ENCODE results near the gene PITRM1.

The PITRM1 gene

DNA sequence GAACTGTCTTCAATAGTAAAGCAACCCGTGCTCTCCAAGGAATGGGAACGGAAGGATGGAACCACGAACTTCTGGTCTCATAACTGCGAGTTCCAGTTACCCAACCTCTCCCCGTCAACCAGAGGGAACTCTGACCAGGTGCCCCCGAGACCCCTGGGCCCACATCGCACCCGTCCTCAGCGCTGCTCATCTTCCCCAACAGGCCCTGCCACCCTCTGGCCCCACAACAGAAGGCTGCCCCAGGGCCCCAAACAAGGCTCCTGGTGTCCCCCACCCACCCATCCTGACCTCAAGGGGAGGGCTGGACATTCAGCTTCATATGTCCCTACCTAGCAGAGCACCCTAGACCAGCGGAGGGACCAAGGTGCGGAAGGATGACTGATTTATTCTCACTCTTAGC, 22.7 kb downstream of the PITRM1 start:
- H3K4me1 ChIP-seq = no peaks in the 10 kb centered on the region
- no peak for TF ChIP-seq Cebpa-rat (IDR thresholded peaks at IDR 0.05)
- H3K4me2 ChIP-seq = no peak overlapping the region
- no peak overlapping the region for H3K9ac ChIP-seq
- no peaks in the 10 kb centered on the region for H3K27me3 ChIP-seq
- H3K4me3 ChIP-seq = no peak overlapping the region
- no peak overlapping the region for H3K27ac ChIP-seq
- H3K9me3 ChIP-seq (replicated peaks in 1 of 11) = no peaks in the 10 kb centered on the region
- peaks cover 0 to 30% (median 10%) of the 10 kb centered on the region in 11 experiments; a peak in 13 of 22 replicates for H4K20me1 ChIP-seq
- peaks cover 99 to 100% (median 100%) of the 10 kb centered on the region in 11 experiments for H3K36me3 ChIP-seq

DNA sequence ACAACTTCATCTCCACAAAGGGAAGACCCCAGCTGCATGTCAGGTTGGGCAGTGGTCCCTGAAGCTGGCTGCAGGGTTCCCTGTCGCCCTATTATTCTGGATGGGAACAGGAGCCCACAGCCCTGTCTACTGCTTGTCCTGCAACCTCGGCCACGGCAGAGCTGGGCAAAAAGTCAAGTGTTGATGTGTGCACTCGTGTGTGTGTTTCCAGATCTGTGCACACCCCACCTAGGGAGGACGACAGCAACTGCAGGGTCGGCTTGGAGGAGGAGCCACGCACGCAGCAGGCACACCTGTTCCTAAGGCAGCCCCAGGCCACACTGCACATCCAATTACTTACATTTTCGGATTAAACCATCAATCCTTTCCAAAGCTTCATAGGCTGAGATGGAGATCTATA, 23.6 kb downstream of the PITRM1 start:
- Histone ChIP-seq H4K20me1 (peaks cover 0 to 32% (median 15%) of the 10 kb centered on the region in 11 experiments; a peak in 13 of 22 replicates), H3K4me1 (no peaks in the 10 kb centered on the region), H3K27ac (no peak overlapping the region), H3K27me3 (no peaks in the 10 kb centered on the region), H3K36me3 (peaks cover 99 to 100% (median 100%) of the 10 kb centered on the region in 11 experiments), H3K9me3 (replicated peaks in 1 of 11) (no peaks in the 10 kb centered on the region), H3K4me2 (no peak overlapping the region), H3K9ac (no peak overlapping the region), H3K4me3 (no peak overlapping the region)
- no peak for TF ChIP-seq Cebpa-rat (IDR thresholded peaks at IDR 0.05)

DNA sequence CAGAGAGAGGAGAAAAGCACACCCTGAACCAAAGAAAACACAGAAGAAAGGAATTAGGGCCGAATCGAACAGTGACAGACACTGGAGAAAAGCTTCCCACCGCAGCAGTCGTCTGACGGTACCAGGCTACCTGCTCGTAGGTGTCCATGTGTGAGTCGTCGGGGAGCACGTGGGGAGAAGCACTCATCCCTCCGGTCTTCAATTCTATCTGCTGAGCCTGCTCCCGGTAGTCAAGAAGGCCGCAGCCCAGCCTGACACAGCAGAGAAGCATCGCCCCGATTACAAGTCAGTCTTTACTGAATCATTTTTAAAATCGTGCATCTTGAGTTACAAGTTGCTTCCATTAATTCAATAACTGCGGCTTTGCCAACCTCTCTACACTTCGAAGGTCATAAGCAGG, 24.5 kb downstream of the PITRM1 start:
- H3K27me3 ChIP-seq = no peaks in the 10 kb centered on the region
- TF ChIP-seq Cebpa-rat (IDR thresholded peaks at IDR 0.05) = no peak
- no peak overlapping the region for H3K27ac ChIP-seq
- H4K20me1 ChIP-seq = peaks cover 0 to 41% (median 16%) of the 10 kb centered on the region in 11 experiments; a peak in 13 of 22 replicates
- no peak overlapping the region for H3K4me3 ChIP-seq
- no peaks in the 10 kb centered on the region for H3K4me1 ChIP-seq
- H3K9ac ChIP-seq = no peak overlapping the region
- H3K9me3 ChIP-seq (replicated peaks in 1 of 11) = no peaks in the 10 kb centered on the region
- peaks cover 100% of the 10 kb centered on the region in 11 experiments for H3K36me3 ChIP-seq
- no peak overlapping the region for H3K4me2 ChIP-seq

DNA sequence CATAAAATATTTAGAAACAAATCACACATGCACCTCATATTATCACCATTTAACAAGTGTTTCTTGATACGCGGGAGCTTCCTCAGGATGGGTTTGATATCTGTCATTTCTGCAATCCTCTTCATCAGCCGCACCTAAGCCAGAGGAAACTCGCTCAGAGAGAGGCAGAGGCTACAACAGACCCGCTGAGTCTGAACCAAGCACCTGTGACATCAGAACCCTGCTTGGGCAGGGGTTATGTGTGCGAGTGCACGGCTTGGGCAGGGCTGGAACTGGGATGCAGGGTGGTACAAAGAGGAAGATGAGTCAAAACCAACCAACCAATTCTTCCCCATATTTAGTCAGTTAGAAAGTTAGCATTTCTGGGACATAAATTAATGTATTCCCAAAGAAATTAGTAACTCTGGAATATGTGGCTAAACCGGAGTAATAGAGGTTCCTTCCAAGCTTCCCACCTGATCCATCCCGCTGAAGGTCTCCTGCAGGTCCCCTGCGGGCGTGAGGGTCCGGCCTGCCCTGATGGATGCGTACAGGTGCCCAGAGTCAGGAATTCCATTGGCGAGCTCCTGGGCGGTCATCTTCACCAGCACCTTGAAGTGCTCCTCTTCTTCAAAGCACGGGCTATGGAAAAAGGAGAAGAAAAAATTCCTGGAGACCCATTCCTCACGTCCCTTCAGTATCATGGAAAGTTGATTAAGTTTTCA, 25.3 kb downstream of the PITRM1 start:
- H3K9ac ChIP-seq = no peak overlapping the region
- no peak overlapping the region for H3K4me3 ChIP-seq
- peaks cover 100% of the 10 kb centered on the region in 11 experiments for H3K36me3 ChIP-seq
- peaks cover 0 to 39% (median 16%) of the 10 kb centered on the region in 11 experiments; a peak in 14 of 22 replicates for H4K20me1 ChIP-seq
- no peak for TF ChIP-seq Cebpa-rat (IDR thresholded peaks at IDR 0.05)
- no peaks in the 10 kb centered on the region for H3K9me3 ChIP-seq (replicated peaks in 1 of 11)
- H3K27ac ChIP-seq = no peak overlapping the region
- no peak overlapping the region for H3K4me2 ChIP-seq
- H3K4me1 ChIP-seq = no peaks in the 10 kb centered on the region
- no peaks in the 10 kb centered on the region for H3K27me3 ChIP-seq

DNA sequence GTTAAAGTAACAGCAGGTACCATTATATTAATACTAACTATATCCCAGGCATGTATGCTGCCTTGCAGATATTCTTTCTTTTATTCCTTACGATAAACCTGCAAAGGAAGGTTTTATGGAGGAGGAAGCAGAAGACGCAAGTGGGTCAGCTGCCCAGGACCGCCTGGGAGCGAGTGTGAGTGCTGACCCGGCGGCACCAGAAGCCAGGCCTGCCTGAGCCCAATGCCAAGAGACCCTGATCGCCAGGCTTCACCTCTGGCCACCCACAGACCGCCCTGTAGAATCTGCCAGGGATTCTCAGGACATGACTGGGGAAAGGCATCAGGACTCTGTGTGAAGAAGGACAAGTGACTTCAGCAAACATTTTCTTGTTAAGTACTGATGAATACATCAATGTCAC, 26.3 kb downstream of the PITRM1 start:
- Histone ChIP-seq H3K27me3 (no peaks in the 10 kb centered on the region), H3K4me1 (no peaks in the 10 kb centered on the region), H3K9me3 (replicated peaks in 1 of 11) (no peaks in the 10 kb centered on the region), H3K4me3 (no peak overlapping the region), H3K4me2 (no peak overlapping the region), H4K20me1 (peaks cover 0 to 44% (median 21%) of the 10 kb centered on the region in 11 experiments; a peak in 14 of 22 replicates), H3K9ac (no peak overlapping the region), H3K36me3 (peaks cover 100% of the 10 kb centered on the region in 11 experiments), H3K27ac (no peak overlapping the region)
- no peak for TF ChIP-seq Cebpa-rat (IDR thresholded peaks at IDR 0.05)

DNA sequence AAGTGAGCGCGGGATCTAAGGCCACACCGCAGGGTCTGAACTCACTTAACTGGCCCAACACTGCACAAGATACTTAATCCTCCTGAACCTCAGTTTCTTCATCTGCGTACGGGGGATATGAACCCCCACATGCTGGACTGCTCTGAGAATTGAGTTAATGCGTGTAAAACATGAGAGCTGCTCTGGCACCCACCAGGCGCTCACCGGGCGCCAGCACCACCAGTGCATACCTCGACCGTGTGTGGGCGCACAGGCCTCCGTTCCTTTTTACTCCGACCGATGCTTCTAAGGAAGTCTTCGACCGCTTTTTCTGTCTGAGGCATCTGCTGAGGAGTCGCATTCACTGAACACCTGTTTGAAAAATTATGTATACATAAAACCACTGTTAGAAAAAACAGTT, 27.2 kb downstream of the PITRM1 start:
- Histone ChIP-seq H3K27me3 (no peaks in the 10 kb centered on the region), H3K9ac (no peak overlapping the region), H3K4me1 (no peaks in the 10 kb centered on the region), H3K9me3 (replicated peaks in 1 of 11) (no peaks in the 10 kb centered on the region), H3K27ac (no peak overlapping the region), H4K20me1 (peaks cover 0 to 50% (median 28%) of the 10 kb centered on the region in 11 experiments; a peak in 15 of 22 replicates), H3K4me3 (no peak overlapping the region), H3K4me2 (no peak overlapping the region), H3K36me3 (peaks cover 99 to 100% (median 100%) of the 10 kb centered on the region in 11 experiments)
- no peak for TF ChIP-seq Cebpa-rat (IDR thresholded peaks at IDR 0.05)

DNA sequence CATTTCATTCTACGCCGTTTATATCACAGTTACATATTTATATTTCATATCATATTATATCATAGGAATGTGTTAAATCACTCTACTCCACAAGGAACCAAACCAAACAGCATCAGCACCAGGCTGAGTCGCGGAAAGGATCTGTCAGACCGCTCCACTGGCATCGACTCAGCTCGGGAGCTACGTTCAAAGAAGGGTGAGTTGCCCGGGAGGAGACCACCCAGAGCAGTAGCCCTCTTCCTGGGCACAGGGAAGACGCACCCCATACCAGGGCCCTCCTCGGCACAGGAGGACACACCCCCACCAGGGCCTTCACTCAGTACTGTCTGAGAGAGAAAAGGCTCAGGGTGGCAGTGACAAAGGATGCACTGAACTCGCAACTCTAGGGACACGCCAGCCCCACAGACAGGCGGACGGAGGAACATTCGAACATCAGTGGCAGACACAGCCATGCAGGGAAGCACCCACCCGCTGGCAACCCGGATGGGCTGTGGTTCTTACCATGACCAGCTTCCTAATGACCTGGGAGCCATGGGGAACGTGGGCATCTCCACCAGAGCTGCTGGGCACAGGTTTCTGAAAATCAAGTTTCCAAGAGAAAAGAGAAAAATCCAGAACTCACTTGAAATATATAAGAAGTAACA, 28.7 kb downstream of the PITRM1 start:
- no peak overlapping the region for H3K4me2 ChIP-seq
- H4K20me1 ChIP-seq = peaks cover 0 to 60% (median 41%) of the 10 kb centered on the region in 11 experiments; a peak in 15 of 22 replicates
- no peak for TF ChIP-seq Cebpa-rat (IDR thresholded peaks at IDR 0.05)
- no peak overlapping the region for H3K27ac ChIP-seq
- no peak overlapping the region for H3K4me3 ChIP-seq
- H3K4me1 ChIP-seq = no peaks in the 10 kb centered on the region
- no peak overlapping the region for H3K9ac ChIP-seq
- H3K36me3 ChIP-seq = peaks cover 99 to 100% (median 100%) of the 10 kb centered on the region in 11 experiments
- H3K9me3 ChIP-seq (replicated peaks in 1 of 11) = no peaks in the 10 kb centered on the region
- no peaks in the 10 kb centered on the region for H3K27me3 ChIP-seq

DNA sequence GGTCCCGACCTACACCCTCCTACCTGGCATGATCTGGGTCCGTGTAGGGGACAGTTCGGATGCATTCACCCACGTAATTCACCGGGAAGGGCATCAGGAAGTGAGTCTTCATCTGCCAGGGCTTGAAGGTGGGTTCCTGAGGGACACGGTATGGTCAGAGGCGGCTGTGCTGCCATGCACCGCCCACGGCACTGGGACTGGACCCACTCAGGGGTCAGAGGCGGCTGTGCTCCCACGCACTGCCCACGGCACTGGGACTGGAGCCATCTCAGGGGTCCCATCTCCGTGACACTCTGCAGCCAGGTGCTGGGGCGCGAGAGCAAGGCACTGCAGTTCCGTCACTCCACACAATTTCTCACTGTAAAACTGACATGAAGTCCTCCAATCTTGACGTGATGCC, 29.2 kb downstream of the PITRM1 start:
- Histone ChIP-seq H3K4me2 (no peak overlapping the region), H4K20me1 (peaks cover 0 to 65% (median 38%) of the 10 kb centered on the region in 11 experiments; a peak in 16 of 22 replicates), H3K36me3 (peaks cover 99 to 100% (median 100%) of the 10 kb centered on the region in 11 experiments), H3K9ac (no peak overlapping the region), H3K4me3 (no peak overlapping the region), H3K9me3 (replicated peaks in 1 of 11) (no peaks in the 10 kb centered on the region), H3K27me3 (no peaks in the 10 kb centered on the region), H3K27ac (no peak overlapping the region), H3K4me1 (no peaks in the 10 kb centered on the region)
- no peak for TF ChIP-seq Cebpa-rat (IDR thresholded peaks at IDR 0.05)

DNA sequence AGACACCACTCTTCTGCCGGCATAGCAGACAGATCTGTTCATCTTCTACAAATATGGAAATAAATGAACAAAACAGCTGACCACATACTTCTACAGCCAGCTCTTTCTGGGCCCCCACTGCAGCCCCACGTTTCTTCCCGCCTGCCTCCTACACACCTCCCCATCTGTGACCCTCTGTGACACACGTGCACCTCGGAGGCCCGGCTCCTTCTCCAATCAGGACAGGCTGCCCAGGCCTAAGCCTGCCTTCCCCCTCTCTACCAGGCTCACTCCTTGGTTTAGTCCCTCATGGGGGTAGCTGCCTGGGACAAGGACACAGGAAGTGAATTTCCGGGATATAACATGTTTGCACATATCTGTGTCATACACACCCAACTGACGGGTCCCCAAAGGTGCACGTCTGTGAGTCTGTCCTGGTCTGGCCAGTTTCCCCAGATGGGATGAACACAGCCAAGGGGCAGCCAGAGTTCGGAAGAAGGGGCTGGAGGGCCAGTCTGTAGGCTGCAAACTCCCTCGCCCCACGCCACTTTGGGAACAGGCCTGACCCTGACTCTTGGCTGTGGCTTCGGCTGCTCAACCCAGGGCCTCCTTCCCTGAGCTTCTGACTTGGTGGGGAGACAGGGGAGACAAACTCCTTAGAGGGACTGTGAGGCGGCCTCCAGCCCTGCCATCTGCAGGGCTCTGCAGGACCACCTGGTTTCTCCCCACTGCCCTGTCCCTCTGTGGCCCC, 30.3 kb downstream of the PITRM1 start:
- no peak overlapping the region for H3K9ac ChIP-seq
- TF ChIP-seq Cebpa-rat (IDR thresholded peaks at IDR 0.05) = no peak
- peaks cover 0 to 76% (median 48%) of the 10 kb centered on the region in 11 experiments; a peak in 16 of 22 replicates for H4K20me1 ChIP-seq
- no peaks in the 10 kb centered on the region for H3K4me1 ChIP-seq
- H3K4me2 ChIP-seq = no peak overlapping the region
- no peaks in the 10 kb centered on the region for H3K27me3 ChIP-seq
- H3K36me3 ChIP-seq = peaks cover 99 to 100% (median 100%) of the 10 kb centered on the region in 11 experiments
- H3K4me3 ChIP-seq = no peak overlapping the region
- H3K9me3 ChIP-seq (replicated peaks in 1 of 11) = no peaks in the 10 kb centered on the region
- H3K27ac ChIP-seq = no peak overlapping the region
